Superior temporal gyrus (tissue), 1 donor: ENCODE results near the gene BRI3BP.

Experiments
- DNase-seq: peaks from one replicate; pipeline ENCODE4 v3.0.0-alpha.2; 2016; ENCODE audit errors: extremely low spot score

The BRI3BP gene, protein sequence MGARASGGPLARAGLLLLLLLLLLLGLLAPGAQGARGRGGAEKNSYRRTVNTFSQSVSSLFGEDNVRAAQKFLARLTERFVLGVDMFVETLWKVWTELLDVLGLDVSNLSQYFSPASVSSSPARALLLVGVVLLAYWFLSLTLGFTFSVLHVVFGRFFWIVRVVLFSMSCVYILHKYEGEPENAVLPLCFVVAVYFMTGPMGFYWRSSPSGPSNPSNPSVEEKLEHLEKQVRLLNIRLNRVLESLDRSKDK

DNA sequence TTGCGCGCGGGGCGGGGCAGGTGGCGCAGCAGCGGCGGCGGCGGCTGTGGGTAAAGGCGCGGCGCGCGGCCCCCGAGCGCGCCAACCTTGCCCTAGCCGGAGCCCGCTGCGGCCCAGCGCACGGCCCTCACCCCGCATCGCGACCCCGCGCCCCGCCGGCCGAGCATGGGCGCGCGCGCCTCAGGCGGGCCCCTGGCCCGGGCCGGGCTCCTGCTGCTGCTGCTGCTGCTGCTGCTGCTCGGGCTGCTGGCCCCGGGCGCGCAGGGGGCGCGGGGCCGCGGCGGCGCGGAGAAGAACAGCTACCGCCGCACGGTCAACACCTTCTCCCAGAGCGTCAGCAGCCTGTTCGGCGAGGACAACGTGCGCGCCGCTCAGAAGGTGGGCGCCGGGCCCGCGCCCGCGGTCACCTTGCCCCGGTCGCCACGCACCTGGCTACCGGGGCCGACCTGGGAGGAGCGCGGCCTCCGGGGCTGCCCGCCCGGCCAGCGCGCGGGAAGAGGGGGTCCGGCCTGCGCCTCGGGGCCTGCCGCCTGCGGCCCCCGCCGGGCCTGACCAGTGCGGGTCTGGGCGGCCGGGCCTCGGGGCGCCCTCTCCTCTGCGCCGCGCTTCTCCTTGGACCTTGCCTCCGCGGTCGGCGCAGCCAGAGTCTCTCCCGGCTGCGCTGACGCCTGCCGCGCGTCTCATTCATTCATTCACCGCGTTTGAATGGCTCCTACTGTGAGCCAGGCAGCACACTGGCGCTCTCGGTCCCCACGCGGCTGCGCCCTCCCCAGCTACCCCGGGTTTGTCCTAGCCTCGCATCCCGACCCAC, at the start of gene BRI3BP:
Gene BRI3BP (plus strand): TSS at position 20 of the 811 bp plus-strand sequence. CDS start 146 bp downstream, at position 166.
- DNase-seq = no peak

DNA sequence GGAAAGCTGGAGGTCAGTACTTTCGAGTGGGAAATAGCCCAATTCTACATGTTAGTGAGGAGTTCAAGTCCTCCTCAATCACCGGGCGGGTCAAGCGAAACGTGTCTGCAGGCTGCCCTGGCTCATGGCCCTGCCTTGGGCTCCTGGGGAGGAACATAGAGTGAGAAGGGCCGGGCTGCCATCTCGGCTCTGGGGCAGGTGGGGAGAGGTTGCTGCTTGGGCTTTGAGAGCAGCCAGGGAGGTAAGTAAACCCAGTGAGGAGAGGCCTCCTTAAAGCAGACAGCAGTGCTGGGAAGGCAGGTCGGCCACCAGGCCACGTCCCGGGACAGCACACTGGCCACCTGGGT, 47.0 kb upstream of the BRI3BP start:
- no peak for DNase-seq

DNA sequence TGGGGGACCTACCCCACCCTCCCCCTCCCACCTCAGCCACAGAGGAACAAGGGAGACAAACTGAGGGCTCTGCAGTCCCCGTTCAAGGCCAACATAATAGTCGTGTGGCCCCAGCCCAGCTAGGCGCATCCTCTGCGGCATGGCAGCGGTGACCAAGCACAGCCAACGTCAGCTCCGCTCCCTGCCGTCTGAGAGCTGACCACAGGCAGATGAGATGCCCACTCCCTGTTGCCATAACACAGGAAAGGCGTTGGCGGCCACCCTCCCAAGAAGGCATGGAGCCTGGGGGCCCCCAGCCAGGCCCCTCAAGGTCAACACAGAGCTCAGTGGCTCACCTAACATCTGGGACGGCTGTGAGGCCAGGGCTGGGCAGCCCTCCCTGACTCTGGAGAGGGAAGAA, 46.4 kb upstream of the BRI3BP start:
- no peak for DNase-seq

DNA sequence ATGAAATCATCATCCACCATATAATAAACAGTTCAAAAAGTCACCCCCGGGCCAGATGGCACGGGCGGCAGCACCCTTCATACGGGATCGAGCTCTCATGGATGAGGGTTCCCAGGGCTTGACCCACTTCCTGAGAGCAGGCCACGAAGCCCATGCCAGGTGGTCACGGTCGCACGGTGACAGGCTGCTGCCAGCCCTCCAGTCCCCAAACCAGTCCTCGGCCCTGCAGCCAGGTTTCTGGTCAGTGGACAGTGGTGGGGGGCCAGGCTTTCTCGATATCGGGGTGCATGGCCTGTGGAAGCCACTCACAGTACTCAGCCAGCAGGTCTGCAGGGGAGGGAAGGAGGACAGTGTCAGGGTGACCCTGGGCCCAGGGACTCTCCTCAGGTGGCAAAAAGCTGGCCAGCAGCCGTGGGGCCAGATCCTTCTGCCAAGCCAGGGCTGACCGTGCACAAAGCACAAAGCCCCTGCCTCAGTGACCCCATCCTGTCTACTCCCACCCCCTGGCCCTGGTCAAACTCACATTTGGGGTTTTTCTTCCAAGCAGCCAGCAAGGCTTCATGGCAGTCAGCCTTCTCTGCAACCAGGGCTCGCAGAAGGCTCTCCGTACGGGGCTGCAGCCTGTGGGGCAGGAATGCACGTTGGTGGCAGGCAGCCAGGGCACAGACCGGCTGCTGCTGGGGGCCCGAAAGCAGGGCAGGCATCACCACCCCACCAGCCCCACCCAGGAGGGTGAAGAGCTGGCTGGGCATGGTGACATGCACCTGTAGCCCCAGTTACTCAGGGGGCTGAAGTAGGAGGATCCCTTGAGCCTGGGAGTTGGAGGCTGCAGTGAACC, 45.7 kb upstream of the BRI3BP start:
- DNase-seq = no peak

DNA sequence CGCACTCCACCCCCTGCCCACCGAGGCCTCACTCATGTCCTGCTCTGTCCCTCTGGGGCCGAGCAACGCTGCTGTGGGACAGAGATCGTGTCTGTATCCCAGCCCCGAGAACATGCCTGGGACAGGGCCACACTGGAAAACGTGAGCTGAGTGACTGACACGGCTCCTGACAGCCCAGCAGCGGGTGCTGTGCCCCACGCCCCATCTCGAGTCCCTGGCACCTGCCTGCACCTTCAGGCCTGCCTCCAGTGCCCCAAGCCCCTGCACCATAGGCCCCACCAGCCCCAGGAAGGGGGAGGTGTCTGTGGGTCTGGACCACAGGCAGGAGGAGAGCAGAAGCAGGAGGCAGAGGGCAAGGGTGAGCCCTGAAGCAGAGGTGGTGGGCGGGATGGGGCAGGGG, 44.4 kb upstream of the BRI3BP start:
- DNase-seq = no peak

DNA sequence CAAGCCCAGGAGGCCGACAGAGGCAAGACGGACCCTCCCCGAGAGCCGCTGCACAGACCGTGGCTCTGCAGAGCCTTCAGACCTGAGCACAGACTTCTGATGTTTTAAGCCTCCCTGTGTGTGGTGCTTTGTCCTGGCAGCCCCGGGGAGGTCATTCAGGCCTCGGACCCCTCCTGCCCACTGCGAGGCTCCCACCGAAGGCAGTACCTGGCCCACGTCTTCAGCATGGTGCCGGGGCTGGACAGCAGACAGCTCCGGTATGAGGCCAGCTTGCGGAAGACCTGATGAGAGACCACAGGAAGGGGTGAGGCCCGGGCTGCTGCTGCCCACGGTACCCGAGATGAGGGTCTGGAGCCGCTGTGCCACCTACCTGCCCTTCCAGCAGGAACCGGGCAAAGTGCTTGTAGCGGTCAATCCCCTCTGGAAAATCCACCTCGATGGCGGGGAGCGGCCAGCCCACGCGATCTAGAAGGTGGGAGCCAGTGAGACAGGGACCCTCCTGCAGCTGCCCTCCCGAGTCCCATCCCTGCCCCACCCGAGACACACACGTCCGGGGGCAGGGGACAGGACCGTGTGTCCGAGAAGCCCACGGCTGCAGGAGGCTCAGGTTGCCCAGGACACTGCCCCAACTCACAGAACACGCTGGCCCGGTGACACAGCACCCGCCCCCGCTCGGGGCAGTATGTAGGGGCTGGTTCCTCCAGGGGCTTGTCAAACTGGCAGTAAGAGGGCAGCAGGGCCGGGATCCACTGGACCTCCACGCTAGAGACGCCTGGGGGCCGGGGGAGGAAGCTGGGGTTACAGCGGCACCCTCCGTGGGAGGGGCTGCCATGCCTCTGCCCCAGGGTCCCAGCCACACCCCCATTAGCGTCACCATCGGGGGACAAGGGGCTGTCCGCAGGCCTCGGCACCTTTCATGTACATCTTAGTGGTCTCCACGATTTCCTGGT, 43.4 kb upstream of the BRI3BP start:
- no peak for DNase-seq

DNA sequence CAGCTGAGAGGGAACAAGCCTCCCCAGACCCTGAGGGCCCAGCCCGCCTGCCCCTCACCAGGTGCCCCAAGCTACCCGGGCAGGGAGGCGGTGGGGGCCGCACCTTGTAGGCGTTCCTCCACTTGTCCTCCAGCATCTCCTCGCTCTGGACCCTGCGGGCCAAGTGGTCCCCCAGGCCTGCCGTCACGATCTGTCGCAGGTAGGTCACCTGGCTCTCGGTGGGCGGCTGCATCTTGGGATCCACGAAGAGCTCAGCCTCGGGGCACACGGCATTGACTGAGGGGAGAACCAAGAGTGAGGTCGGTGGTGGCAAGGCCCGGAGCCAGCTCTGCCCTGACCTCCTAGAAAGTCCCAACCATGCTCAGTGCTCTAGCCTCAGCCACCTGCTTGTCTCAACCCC, 41.1 kb upstream of the BRI3BP start:
- DNase-seq = no peak

DNA sequence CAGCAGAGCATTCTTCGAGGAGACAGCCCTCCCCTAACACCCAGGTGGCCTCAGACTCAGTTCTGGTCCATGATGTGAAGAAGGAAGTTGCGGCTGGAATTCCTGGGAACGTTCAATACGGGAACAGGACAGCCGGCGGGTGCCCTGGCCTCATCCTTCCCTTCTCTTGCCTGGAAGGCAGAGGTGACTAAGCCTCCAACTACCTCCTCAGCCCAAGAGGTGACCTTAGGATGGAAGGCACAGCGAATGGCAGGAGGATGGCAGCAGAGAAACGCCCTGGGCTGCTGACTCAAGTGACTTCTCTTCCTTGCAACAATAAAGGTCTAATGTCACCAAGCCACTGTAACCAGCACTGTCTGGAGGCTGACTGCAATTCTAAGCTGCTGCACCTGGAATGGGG, 40.6 kb upstream of the BRI3BP start:
- no peak for DNase-seq

DNA sequence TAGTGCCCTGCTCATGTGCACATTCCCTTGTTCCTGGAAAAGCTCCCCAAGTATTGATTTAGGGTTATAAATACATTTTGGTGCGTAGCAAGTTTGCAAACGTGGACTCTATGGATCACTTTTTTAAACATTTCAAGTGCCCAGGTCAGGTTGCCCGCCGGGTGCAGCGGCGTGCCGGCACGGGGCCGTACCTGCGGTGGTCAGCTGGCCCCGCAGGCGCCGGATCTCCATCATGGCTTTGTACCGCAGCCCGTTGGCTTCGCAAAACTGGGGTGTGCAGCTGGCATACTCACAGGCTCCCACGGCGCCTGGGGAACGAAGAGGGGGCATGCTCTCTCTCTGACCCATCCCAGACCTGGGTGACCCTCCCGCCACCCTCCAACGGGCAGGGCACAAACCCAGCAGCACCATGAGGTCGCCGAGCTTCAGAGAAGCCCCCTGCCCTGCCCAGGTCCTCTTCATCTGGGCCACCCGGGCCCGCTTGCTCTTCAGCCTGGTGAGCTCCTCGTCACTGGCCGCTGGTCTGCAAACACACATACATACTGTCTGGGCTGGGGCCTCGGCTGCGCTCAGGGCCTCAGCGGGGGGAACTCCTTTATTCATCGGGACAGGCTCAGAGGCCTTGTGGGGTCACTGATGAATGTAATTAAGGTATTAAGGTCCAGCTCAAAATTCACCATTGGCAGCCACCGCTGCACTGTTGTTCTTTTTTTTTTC, 39.6 kb upstream of the BRI3BP start:
- DNase-seq = no peak

DNA sequence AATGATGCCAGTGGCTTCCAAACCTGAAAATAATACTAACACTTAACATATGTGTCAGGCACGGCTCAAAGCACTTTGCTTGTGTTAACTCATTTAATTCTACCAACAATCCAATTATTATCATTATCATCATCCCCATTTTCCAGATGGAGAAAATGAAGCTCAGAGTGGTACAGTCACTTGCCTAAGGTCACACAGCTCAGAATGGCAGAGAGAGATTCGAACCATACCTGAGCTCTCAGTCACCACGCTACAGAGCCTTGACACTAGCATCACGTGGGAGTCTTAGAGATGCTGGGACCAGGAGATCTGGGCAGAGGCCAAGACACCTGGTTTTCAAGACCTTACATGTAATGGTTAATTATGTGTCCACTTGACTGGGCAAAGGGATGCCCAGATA, 38.7 kb upstream of the BRI3BP start:
- no peak for DNase-seq

DNA sequence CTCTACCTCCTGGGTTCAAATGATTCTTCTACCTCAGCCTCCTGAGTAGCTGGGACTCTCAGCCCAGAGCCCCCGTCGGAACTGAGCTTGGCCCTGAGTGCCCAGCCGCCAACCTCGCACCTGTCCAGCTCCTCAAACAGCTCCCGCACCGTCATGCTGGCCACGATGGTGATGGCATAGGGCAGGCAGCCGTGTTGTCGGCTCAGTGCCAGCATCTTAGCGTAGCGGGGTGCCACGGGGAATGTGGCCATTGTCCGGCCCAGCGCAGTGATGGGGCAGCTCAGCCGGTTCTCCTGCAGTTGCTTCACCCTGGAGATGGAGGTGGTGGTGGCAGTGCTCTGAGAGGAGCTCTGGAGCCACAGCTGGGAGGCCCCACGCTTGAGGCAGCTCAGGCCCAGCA, 36.9 kb upstream of the BRI3BP start:
- no peak for DNase-seq

DNA sequence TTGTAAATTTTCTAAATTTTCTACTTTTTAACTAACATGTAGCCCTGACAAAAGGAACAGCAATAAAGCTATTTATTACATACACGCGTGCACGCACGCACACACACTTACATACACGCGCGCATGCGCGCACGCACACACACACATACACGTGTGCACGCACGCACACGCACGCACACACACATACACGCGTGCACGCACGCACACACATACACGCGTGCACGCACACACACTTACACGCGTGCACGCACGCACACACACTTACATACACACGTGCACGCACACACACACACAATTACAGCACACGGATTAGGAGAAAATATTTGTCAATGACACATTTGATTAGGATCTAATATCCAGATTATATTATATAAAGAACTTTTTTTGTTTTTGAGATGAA, 32.4 kb upstream of the BRI3BP start:
- DNase-seq = no peak

DNA sequence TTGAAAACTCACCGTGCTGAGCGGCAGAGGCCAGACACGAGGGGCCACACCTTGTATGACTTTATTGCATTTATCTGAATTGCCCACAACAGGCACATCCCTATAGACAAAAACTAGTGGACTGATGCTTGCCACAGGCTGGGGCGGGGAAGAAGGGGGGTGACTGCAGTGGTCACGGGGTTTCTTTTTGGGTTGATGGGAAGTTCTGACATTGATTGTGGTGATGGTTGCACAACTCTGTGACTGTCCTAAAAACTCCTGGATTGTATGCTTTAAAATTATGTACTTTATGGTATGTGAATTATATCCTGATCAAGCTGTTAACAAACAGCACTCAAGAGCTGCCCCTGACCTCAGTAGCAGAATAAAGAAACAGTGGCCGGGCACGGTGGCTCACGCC, 30.2 kb upstream of the BRI3BP start:
- no peak for DNase-seq

DNA sequence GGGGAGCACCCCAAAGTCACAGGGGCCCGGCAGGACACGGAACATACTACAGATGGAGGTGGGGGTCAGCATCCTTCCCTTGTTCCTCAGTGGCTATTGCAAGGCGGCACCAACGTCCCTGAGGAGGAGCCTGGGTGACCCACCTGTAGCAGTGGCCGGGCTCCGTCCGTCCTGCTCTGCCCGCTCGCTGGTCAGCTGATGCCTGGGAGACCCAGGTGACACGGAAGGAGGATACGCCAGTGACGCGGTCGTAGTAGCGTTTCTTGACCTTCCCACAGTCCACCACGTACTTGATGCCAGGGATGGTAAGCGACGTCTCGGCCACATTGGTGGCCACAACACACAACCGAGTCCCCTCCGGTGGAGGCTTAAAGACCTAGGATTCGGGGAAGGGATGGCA, 29.2 kb upstream of the BRI3BP start:
- DNase-seq = no peak

DNA sequence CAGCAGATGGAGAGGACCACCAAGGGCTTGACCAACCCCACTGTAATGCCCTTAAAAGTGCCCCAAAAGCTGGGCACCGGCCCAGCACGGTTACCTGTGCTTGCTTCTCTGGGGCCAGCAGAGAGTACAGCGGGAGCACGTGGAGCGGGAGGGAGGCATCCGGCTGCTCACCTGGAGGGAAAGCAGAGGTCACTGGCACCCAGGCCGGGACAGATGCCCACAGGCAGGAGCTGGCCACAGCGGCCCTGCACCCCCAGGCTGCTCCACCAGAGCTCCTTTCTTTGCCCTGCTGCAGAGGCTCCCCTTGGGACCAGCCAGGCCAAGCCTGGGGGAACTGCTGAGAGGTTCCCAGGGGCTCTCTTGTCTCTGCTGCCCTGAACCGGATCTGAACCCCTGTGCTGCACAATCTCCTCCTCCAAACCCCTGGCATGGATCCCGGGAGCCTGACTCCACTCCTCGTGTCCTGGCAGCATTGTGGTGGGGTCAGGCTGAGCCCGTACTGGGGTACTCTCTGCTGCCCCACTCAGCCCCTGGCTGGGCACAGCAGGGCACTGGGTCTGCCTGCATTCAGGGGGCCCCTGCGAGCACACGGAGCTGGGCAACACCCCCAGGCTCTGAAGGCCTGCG, 28.5 kb upstream of the BRI3BP start:
- DNase-seq = no peak

DNA sequence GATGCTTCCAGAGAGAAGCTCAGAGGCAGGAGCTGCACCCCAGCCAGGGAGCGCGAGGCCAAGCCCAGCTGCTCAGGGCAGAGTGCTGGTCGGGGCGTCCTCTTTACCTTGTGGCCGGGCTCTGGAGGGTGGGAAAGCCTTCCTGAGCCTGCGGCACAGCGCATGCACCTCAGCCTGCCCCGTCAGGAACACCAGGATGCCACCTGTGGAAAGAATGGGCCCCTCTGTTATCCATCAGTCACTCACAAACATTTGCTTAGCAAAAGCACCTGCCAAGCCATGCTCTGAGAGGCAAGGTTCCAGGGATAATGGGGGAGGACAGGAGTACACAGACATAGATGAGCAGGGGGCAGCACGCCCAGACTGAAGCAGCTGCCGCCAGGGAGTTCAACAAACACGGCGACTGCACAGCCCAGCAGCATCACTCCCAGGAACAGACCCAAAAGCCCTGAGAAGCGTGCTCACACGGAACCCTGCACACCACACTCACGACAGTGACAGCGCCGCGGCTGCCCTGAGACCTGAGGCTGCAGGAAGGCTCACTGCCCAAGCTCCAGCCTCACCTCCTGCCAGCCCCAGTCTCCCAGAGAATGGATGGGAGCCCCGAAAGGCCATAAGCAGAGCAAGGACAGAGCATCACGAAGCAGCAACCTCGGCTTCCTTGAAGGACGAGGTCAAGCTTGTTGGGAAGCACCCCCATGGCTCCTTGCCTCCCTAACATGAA, 26.3 kb upstream of the BRI3BP start:
- no peak for DNase-seq

DNA sequence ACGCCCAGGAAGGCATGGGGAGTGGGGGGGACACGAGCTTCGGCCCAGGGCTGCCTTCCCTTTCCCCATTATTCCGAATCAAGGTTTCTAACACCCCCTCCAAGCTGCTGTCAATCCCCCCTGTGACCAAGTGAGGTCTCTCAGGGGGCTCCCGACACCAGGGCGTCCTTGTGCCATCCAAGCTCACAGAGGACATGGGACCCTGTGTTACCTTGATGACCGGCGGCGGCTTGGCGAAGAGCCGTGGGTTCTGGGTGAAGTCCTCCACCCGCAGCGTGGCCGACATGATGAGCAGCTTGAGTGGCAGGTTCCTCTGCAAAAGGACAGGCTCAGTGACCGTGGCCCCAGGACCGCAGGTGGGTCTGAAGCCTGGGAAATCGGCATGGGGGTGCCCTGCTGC, 24.8 kb upstream of the BRI3BP start:
- no peak for DNase-seq

DNA sequence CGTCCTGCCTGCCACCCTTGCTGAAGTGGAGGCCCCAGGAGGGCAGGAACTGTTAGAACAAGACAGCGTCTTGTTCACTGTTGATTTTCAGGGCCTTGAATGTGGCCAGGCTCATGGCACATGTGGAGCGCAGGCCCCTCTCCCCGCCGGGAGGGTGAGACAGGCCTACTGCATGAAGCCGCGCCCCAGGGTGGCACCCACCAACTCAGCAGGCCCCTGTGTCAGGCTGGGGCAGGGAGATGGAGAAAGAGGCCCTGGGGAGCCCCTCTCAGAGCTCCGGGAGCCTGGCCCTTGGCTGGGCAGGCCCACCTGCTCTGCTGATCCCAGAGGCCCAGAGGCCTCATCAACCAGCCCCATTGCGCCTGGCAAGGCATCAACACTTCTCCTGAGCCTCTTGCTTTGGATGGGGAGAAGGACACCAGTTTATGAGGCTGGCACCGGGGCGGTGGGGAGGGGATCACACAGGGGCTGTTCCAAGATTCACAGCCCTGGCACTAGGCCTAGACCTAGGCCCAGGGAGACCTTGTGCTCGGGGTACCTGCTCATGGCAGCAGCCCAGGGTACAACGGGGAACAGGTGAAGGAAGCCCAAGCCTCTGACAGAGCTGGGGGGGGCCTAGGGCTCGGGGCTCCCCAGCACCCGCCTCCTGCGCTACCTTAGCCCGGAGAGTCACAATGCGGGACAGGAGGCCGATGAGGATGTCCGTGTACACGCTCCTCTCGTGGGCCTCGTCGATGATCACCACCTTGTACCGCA, 22.6 kb upstream of the BRI3BP start:
- no peak for DNase-seq

DNA sequence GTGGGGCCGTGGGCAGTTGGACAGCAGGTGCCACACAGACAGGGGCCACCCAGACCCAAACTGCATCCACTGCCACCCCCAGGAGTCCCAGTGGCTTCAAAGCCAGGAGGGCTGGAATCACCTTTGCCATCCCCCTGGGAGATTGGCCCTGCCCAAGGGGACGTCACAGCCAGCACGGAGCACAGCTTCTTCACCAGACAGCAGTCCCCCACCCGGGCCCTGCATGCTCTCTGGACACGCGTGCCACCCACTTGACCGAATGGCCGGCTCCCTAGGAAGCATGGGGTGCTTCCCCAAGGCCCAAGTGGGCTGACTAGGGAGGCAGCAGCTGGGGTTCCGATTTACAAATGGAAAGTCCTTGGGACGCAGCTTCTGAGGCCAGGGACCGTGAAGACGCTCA, 21.8 kb upstream of the BRI3BP start:
- DNase-seq = no peak
